ENCODE results near the gene RNF215. TPM values are rescaled to one million over a fixed set of nuclear protein-coding genes. Genes with fewer than 3 reads are reported as not detected.

RNF215 gene
- total RNA-seq, 3 donors from 2014 or later (not counting 1 experiment from before 2014, with no cell fraction given), result 7.5 to 9.8 (median 9.5) TPM

- no peak overlapping the region for H3K4me3 ChIP-seq (ENCODE audit: low read length)
- Mint-ChIP-seq H3K36me3 (peaks cover 8% of the 10 kb centered on the region), H3K4me3 (peak overlapping the region; percentile 6), H3K27ac (peak overlapping the region; percentile 92), H3K9me3 (peaks cover 5 to 8% of the 10 kb centered on the region in 2 donors), H3K4me1 (peaks cover 16 to 20% of the 10 kb centered on the region in 2 donors), H3K27me3 (ENCODE audit: low read depth in 2 of 2) (peaks cover 8 to 18% of the 10 kb centered on the region in 2 donors)
- intact Hi-C loops (cut with micrococcal nuclease), result loop anchor here (5.0 kb wide), 1 partner anchor 238 kb away; no protein-coding TSS in a partner anchor
- DNase-seq (peak in 1 of 2 donors; percentile 50), ATAC-seq (no peak)
- TF ChIP-seq, protein P1, sequence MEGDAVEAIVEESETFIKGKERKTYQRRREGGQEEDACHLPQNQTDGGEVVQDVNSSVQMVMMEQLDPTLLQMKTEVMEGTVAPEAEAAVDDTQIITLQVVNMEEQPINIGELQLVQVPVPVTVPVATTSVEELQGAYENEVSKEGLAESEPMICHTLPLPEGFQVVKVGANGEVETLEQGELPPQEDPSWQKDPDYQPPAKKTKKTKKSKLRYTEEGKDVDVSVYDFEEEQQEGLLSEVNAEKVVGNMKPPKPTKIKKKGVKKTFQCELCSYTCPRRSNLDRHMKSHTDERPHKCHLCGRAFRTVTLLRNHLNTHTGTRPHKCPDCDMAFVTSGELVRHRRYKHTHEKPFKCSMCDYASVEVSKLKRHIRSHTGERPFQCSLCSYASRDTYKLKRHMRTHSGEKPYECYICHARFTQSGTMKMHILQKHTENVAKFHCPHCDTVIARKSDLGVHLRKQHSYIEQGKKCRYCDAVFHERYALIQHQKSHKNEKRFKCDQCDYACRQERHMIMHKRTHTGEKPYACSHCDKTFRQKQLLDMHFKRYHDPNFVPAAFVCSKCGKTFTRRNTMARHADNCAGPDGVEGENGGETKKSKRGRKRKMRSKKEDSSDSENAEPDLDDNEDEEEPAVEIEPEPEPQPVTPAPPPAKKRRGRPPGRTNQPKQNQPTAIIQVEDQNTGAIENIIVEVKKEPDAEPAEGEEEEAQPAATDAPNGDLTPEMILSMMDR (IDR thresholded peaks at IDR 0.05), result no peak
- H3K36me3 ChIP-seq (ENCODE audit: control insufficient read depth, insufficient read depth, low read length), result no peaks in the 10 kb centered on the region
- H3K27ac ChIP-seq (ENCODE audit: low read length), result peak overlapping the region; percentile 87
- peaks cover 19% of the 10 kb centered on the region for H3K4me1 ChIP-seq (ENCODE audit: control insufficient read depth, insufficient read depth, low read length)
- peaks cover 15% of the 10 kb centered on the region for H3K9me3 ChIP-seq (ENCODE audit: control insufficient read depth, insufficient read depth, low read length)
- no peaks in the 10 kb centered on the region for H3K27me3 ChIP-seq (ENCODE audit: control insufficient read depth, insufficient read depth, low read length)
- WGBS (ENCODE audit: insufficient coverage), result 80% methylated on average over 1 of the region's 1 CpG
These were observed 47.6 kb upstream of the RNF215 start for GRCh38 chr22:30434843-30435242.

GRCh38 chr22:30433773-30434172, 46.6 kb upstream of the RNF215 start:
- intact Hi-C loops (cut with micrococcal nuclease), result no loop called here
- peaks cover 15% of the 10 kb centered on the region for H3K9me3 ChIP-seq (ENCODE audit: control insufficient read depth, insufficient read depth, low read length)
- ATAC-seq (no peak), DNase-seq (no peak)
- no peak overlapping the region for H3K4me3 Mint-ChIP-seq
- WGBS (ENCODE audit: insufficient coverage), result 91% methylated on average over 1 of the region's 1 CpG
- H3K4me1 Mint-ChIP-seq, result peaks cover 16 to 19% of the 10 kb centered on the region in 2 donors
- H3K36me3 ChIP-seq (ENCODE audit: control insufficient read depth, insufficient read depth, low read length), result no peaks in the 10 kb centered on the region
- H3K27ac Mint-ChIP-seq, result peak overlapping the region; percentile 92
- TF ChIP-seq, protein P1 (IDR thresholded peaks at IDR 0.05), result no peak
- H3K27me3 Mint-ChIP-seq (ENCODE audit: low read depth in 2 of 2), result peaks cover 7 to 8% of the 10 kb centered on the region in 2 donors
- H3K27ac ChIP-seq (ENCODE audit: low read length), result no peak overlapping the region
- H3K27me3 ChIP-seq (ENCODE audit: control insufficient read depth, insufficient read depth, low read length), result no peaks in the 10 kb centered on the region
- H3K4me1 ChIP-seq (ENCODE audit: control insufficient read depth, insufficient read depth, low read length), result peaks cover 19% of the 10 kb centered on the region
- H3K9me3 Mint-ChIP-seq, result peaks cover 5 to 8% of the 10 kb centered on the region in 2 donors
- H3K4me3 ChIP-seq (ENCODE audit: low read length), result no peak overlapping the region
- peaks cover 8% of the 10 kb centered on the region for H3K36me3 Mint-ChIP-seq

GRCh38 chr22:30433227-30433626, 46.0 kb upstream of the RNF215 start:
- H3K36me3 ChIP-seq (ENCODE audit: control insufficient read depth, insufficient read depth, low read length), result peaks cover 3% of the 10 kb centered on the region
- H3K9me3 ChIP-seq (ENCODE audit: control insufficient read depth, insufficient read depth, low read length), result peaks cover 15% of the 10 kb centered on the region
- ATAC-seq (no peak), DNase-seq (no peak)
- Mint-ChIP-seq H3K4me1 (peaks cover 16 to 19% of the 10 kb centered on the region in 2 donors), H3K27ac (no peak overlapping the region), H3K27me3 (ENCODE audit: low read depth in 2 of 2) (peaks cover 2 to 3% of the 10 kb centered on the region in 2 donors), H3K4me3 (no peak overlapping the region), H3K36me3 (peaks cover 8% of the 10 kb centered on the region), H3K9me3 (peaks cover 5 to 8% of the 10 kb centered on the region in 2 donors)
- WGBS (ENCODE audit: insufficient coverage), result 94% methylated on average over 3 of the region's 3 CpGs
- intact Hi-C loops (cut with micrococcal nuclease), result no loop called here
- peaks cover 19% of the 10 kb centered on the region for H3K4me1 ChIP-seq (ENCODE audit: control insufficient read depth, insufficient read depth, low read length)
- no peak overlapping the region for H3K4me3 ChIP-seq (ENCODE audit: low read length)
- TF ChIP-seq, protein P1 (IDR thresholded peaks at IDR 0.05), result no peak
- no peak overlapping the region for H3K27ac ChIP-seq (ENCODE audit: low read length)
- H3K27me3 ChIP-seq (ENCODE audit: control insufficient read depth, insufficient read depth, low read length), result no peaks in the 10 kb centered on the region

DNA sequence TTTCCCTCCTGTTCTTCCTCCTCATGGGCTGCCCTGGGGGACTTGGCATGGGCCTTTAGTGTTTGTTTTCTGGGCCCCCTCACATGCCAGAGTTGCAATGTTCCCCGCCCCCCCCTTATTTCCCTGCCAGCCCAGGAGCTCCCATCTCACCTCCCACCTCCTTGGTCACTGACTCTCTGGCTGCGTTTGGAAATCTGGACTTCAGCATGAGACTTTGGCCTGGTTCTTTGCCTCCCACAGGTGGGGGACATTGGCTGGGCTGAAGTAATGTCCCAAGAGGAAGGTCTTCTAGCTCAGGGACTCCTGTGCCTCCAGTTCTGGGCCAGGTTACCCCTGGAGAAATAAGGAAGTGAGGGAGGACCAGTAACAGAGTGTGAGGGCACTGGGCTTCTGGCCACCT, 45.3 kb upstream of the RNF215 start:
- DNase-seq (no peak), ATAC-seq (no peak)
- Mint-ChIP-seq H3K36me3 (peaks cover 8% of the 10 kb centered on the region), H3K9me3 (peaks cover 5 to 8% of the 10 kb centered on the region in 2 donors), H3K4me3 (no peak overlapping the region), H3K27ac (no peak overlapping the region), H3K27me3 (ENCODE audit: low read depth in 2 of 2) (no peaks in the 10 kb centered on the region), H3K4me1 (peaks cover 16 to 20% of the 10 kb centered on the region in 2 donors)
- Histone ChIP-seq H3K36me3 (ENCODE audit: control insufficient read depth, insufficient read depth, low read length) (peaks cover 3% of the 10 kb centered on the region), H3K4me1 (ENCODE audit: control insufficient read depth, insufficient read depth, low read length) (peaks cover 19% of the 10 kb centered on the region), H3K27ac (ENCODE audit: low read length) (no peak overlapping the region), H3K4me3 (ENCODE audit: low read length) (no peak overlapping the region), H3K27me3 (ENCODE audit: control insufficient read depth, insufficient read depth, low read length) (no peaks in the 10 kb centered on the region), H3K9me3 (ENCODE audit: control insufficient read depth, insufficient read depth, low read length) (peaks cover 15% of the 10 kb centered on the region)
- TF ChIP-seq, protein P1 (IDR thresholded peaks at IDR 0.05), result no peak
- 86% methylated on average over 2 of the region's 2 CpGs for WGBS (ENCODE audit: insufficient coverage)
- intact Hi-C loops (cut with micrococcal nuclease), result no loop called here
